Right renal pelvis (tissue), 4 donors: ENCODE data around the gene TNFRSF19. TPM values are rescaled to one million over a fixed set of nuclear protein-coding genes. Genes with fewer than 3 reads are reported as not detected.

Source experiments
- DNase-seq, 4 donors: peaks; one replicate each; pipeline ENCODE4 v3.0.0-alpha.2; 2013; ENCODE audit warnings: low read depth in 4 of 4, low spot score in 3 of 4, missing footprints in 1 of 4
- polyA plus RNA-seq, 4 donors: library from polyadenylated mRNA; unstranded; fragments of 120-200 nt; gene quantifications; one replicate each; pipeline ENCODE4 v1.2.1, GENCODE V29; 2013; ENCODE audit not compliant: insufficient read length in 4 of 4

Gene TNFRSF19
- polyA plus RNA-seq, 4 donors, result 46.5 to 56.0 (median 52.2) TPM

- DNase-seq, result no peak
Observed at GRCh38 chr13:23599083-23599925, 29.1 kb downstream of the TNFRSF19 start.

- DNase-seq, result no peak
Observed at GRCh38 chr13:23600100-23600499, 29.9 kb downstream of the TNFRSF19 start.

- DNase-seq, result no peak
Observed at GRCh38 chr13:23600534-23600933, 30.3 kb downstream of the TNFRSF19 start.

GRCh38 chr13:23605831-23606230, 35.6 kb downstream of the TNFRSF19 start:
- no peak for DNase-seq

GRCh38 chr13:23608138-23608537, 37.9 kb downstream of the TNFRSF19 start:
- no peak for DNase-seq

- DNase-seq, result no peak
Observed at GRCh38 chr13:23608701-23609413, 38.6 kb downstream of the TNFRSF19 start.

- DNase-seq, result peak in 2 of 4 donors; percentile 71 to 75
Observed at GRCh38 chr13:23609414-23609760, 39.2 kb downstream of the TNFRSF19 start.

- DNase-seq, result peak in 1 of 4 donors; percentile 52
Observed at GRCh38 chr13:23609874-23610576, 39.8 kb downstream of the TNFRSF19 start.

- no peak for DNase-seq
Observed at GRCh38 chr13:23610966-23611491, 40.8 kb downstream of the TNFRSF19 start.

- DNase-seq, result no peak
Observed at GRCh38 chr13:23612182-23612581, 42.0 kb downstream of the TNFRSF19 start.

- DNase-seq, result no peak
Observed at GRCh38 chr13:23612731-23613130, 42.5 kb downstream of the TNFRSF19 start.

GRCh38 chr13:23613596-23613995, 43.4 kb downstream of the TNFRSF19 start:
- DNase-seq, result no peak

GRCh38 chr13:23615395-23616081, 45.3 kb downstream of the TNFRSF19 start:
- DNase-seq, result no peak

- DNase-seq, result no peak
Observed at GRCh38 chr13:23616228-23616627, 46.0 kb downstream of the TNFRSF19 start.

- no peak for DNase-seq
Observed at GRCh38 chr13:23617551-23618024, 47.4 kb downstream of the TNFRSF19 start.

- DNase-seq, result no peak
Observed at GRCh38 chr13:23618341-23618740, 48.1 kb downstream of the TNFRSF19 start.

- DNase-seq, result no peak
Observed at GRCh38 chr13:23619068-23619855, 49.0 kb downstream of the TNFRSF19 start.

- DNase-seq, result no peak
Observed at GRCh38 chr13:23620211-23620610, 50.0 kb downstream of the TNFRSF19 start.

- DNase-seq, result no peak
Observed at GRCh38 chr13:23620613-23621315, 50.6 kb downstream of the TNFRSF19 start.
